ENCODE data around the gene CLTRN. TPM values are rescaled to one million over a fixed set of nuclear protein-coding genes. Genes with fewer than 3 reads are reported as not detected.

Gene CLTRN
- total and polyA plus RNA-seq, 2 of the 13 experiments (the other 11 are each of a cell fraction or from before 2014, with no cell fraction given), result 0.37 to 0.53 TPM

DNA sequence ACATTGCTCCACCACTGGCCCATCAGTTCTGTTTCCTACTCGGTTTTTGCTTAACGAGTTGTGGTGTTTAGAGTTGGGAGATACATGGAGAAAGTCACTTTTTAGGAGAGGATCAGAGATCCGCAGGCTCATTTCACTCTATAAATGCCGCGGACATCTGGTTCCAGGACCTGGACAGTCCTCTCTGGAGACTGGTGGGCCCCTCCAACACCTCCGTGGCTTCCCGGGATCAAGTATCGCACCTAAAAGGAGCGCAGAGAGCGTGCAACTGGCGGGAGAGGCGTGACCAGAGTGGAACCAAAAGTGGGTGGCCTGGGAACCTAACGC, 9.9 kb upstream of the CLTRN start (continued):
- no peak for TF ChIP-seq NFKBIZ (CRISPR knock-in tag; IDR thresholded peaks at IDR 0.05)
- peak; percentile 13; the same call in 1 of the 2 replicates for TF ChIP-seq HDAC1 (CRISPR knock-in tag; IDR thresholded peaks at IDR 0.05)
- TF ChIP-seq MAZ (IDR thresholded peaks at IDR 0.05; ENCODE audit: borderline replicate concordance, low read depth, low read length), result no peak
- TF ChIP-seq MAZ (CRISPR knock-in tag; IDR thresholded peaks at IDR 0.05; ENCODE audit: low read depth), result 0 out of 2 replicates have a peak, but pooled peaks have one; percentile 13
- TF ChIP-seq ZNF605 (CRISPR knock-in tag; IDR thresholded peaks at IDR 0.05), result no peak
- TF ChIP-seq TIGD3 (CRISPR knock-in tag; IDR thresholded peaks at IDR 0.05; ENCODE audit: borderline replicate concordance), result 0 out of 2 replicates have a peak, but pooled peaks have one; percentile 3
- no peak for TF ChIP-seq TOE1 (CRISPR knock-in tag; IDR thresholded peaks at IDR 0.05)
- TF ChIP-seq EZH2 (conservative IDR thresholded peaks at IDR 0.05; ENCODE audit: low read depth, low read length), result no peak
- no peak for TF ChIP-seq TARDBP (CRISPR knock-in tag; IDR thresholded peaks at IDR 0.05)
- TF ChIP-seq PAF1 (CRISPR knock-in tag; IDR thresholded peaks at IDR 0.05), result no peak
- TF ChIP-seq KAT8 (CRISPR knock-in tag; IDR thresholded peaks at IDR 0.05), result 0 out of 2 replicates have a peak, but pooled peaks have one; percentile 14
- no peak for TF ChIP-seq ZNF136 (CRISPR knock-in tag; IDR thresholded peaks at IDR 0.05; ENCODE audit: low read depth)
- TF ChIP-seq ZBTB3 (CRISPR knock-in tag; IDR thresholded peaks at IDR 0.05; ENCODE audit: borderline replicate concordance, low read depth), result 0 out of 2 replicates have a peak, but pooled peaks have one; percentile 2
- no peak for TF ChIP-seq BCL6 (CRISPR knock-in tag; IDR thresholded peaks at IDR 0.05)
- 0 out of 2 replicates have a peak, but pooled peaks have one; percentile 12 for TF ChIP-seq ZNF704 (CRISPR knock-in tag; IDR thresholded peaks at IDR 0.05; ENCODE audit: borderline replicate concordance)
- TF ChIP-seq, protein P1, sequence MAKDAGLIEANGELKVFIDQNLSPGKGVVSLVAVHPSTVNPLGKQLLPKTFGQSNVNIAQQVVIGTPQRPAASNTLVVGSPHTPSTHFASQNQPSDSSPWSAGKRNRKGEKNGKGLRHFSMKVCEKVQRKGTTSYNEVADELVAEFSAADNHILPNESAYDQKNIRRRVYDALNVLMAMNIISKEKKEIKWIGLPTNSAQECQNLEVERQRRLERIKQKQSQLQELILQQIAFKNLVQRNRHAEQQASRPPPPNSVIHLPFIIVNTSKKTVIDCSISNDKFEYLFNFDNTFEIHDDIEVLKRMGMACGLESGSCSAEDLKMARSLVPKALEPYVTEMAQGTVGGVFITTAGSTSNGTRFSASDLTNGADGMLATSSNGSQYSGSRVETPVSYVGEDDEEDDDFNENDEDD (CRISPR knock-in tag; IDR thresholded peaks at IDR 0.05; ENCODE audit: borderline replicate concordance), result 0 out of 2 replicates have a peak, but pooled peaks have one; percentile 52
- peak in 1 of 2 experiments; percentile 67; a peak in 2 of 4 replicates for TF ChIP-seq POLR2A (IDR thresholded peaks at IDR 0.05; ENCODE audit: insufficient read depth in 1 of 2, low read depth in 2 of 2, low read length in 2 of 2)
- no peak for TF ChIP-seq JUNB (CRISPR knock-in tag; IDR thresholded peaks at IDR 0.05; ENCODE audit: borderline replicate concordance)
- no peak for TF ChIP-seq RAD51 (IDR thresholded peaks at IDR 0.05; ENCODE audit: borderline replicate concordance)
- no peak for TF ChIP-seq MAF1 (CRISPR knock-in tag; IDR thresholded peaks at IDR 0.05; ENCODE audit: borderline replicate concordance)
- TF ChIP-seq, protein P2, sequence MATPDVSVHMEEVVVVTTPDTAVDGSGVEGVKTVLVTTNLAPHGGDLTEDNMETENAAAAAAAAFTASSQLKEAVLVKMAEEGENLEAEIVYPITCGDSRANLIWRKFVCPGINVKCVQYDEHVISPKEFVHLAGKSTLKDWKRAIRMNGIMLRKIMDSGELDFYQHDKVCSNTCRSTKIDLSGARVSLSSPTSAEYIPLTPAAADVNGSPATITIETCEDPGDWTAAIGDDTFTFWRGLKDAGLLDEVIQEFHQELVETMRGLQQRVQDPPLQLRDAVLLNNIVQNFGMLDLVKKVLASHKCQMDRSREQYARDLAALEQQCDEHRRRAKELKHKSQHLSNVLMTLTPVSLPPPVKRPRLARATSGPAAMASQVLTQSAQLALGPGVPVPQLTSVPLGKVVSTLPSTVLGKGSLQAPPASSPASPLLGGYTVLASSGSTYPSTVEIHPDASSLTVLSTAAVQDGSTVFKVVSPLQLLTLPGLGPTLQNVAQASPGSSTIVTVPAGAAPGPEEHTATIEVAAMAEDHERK (CRISPR knock-in tag; IDR thresholded peaks at IDR 0.05; ENCODE audit: low read depth), result no peak; the same call in 1 of the 2 replicates
- TF ChIP-seq, protein P3, sequence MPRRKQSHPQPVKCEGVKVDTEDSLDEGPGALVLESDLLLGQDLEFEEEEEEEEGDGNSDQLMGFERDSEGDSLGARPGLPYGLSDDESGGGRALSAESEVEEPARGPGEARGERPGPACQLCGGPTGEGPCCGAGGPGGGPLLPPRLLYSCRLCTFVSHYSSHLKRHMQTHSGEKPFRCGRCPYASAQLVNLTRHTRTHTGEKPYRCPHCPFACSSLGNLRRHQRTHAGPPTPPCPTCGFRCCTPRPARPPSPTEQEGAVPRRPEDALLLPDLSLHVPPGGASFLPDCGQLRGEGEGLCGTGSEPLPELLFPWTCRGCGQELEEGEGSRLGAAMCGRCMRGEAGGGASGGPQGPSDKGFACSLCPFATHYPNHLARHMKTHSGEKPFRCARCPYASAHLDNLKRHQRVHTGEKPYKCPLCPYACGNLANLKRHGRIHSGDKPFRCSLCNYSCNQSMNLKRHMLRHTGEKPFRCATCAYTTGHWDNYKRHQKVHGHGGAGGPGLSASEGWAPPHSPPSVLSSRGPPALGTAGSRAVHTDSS (CRISPR knock-in tag; conservative IDR thresholded peaks at IDR 0.05), result no peak
- TF ChIP-seq BHLHE40 (IDR thresholded peaks at IDR 0.05; ENCODE audit: low read length), result peak; percentile 71; the same call in 1 of the 2 replicates
- TF ChIP-seq IRF9 (CRISPR knock-in tag; IDR thresholded peaks at IDR 0.05; ENCODE audit: borderline replicate concordance), result no peak

All from HepG2 (cell line).